ENCODE data around the gene ORMDL1. TPM values are rescaled to one million over a fixed set of nuclear protein-coding genes. Genes with fewer than 3 reads are reported as not detected.
A peak's percentile ranks its signal among the peaks of the same experiment; 100 is the strongest.
"Not testable (repeated sequence)": the region's sequence is repeated elsewhere in the genome, so short reads cannot be mapped to it uniquely, and the experiment has no call there.

Gene ORMDL1
- total RNA-seq, 6 donors from 2014 or later = 37.4 to 167 (median 57.2) TPM

DNA sequence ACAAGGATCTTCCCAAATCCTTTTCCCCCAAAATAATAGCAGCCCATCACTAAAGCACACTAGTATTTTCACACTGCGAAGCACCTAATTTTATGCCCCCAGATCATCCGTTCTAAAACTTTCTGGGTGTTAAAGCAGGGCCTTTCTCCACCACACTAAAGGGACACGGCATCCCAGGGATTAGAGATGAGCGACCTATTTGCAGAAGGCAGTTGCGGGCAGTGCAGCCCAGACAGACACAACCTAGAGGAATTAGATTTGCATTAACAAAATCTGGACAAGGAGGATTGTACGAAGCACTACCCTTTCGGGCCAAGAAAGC is 21.9 kb downstream of the ORMDL1 start:
- peak overlapping the region; percentile 81 to 88 (median 84) for H3K27ac ChIP-seq
- H3K27me3 ChIP-seq = no peaks in the 10 kb centered on the region
- ATAC-seq (ENCODE audit: low FRiP score in 2 of 2) (no peak), DNase-seq (no peak)
- TF ChIP-seq EP300 (IDR thresholded peaks at IDR 0.05) = no peak
- TF ChIP-seq, protein P1, sequence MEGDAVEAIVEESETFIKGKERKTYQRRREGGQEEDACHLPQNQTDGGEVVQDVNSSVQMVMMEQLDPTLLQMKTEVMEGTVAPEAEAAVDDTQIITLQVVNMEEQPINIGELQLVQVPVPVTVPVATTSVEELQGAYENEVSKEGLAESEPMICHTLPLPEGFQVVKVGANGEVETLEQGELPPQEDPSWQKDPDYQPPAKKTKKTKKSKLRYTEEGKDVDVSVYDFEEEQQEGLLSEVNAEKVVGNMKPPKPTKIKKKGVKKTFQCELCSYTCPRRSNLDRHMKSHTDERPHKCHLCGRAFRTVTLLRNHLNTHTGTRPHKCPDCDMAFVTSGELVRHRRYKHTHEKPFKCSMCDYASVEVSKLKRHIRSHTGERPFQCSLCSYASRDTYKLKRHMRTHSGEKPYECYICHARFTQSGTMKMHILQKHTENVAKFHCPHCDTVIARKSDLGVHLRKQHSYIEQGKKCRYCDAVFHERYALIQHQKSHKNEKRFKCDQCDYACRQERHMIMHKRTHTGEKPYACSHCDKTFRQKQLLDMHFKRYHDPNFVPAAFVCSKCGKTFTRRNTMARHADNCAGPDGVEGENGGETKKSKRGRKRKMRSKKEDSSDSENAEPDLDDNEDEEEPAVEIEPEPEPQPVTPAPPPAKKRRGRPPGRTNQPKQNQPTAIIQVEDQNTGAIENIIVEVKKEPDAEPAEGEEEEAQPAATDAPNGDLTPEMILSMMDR (IDR thresholded peaks at IDR 0.05) = no peak
- H3K9me3 ChIP-seq = no peaks in the 10 kb centered on the region
- WGBS, 2 donors = 0 to 2% methylated on average over 7 of the region's 7 CpGs
- H3K4me3 ChIP-seq = peak overlapping the region; percentile 71 to 97 (median 86)
- H3K36me3 ChIP-seq = peaks cover 0 to 7% (median 2%) of the 10 kb centered on the region in 4 donors
- peaks cover 11 to 20% (median 12%) of the 10 kb centered on the region in 4 donors for H3K4me1 ChIP-seq

DNA sequence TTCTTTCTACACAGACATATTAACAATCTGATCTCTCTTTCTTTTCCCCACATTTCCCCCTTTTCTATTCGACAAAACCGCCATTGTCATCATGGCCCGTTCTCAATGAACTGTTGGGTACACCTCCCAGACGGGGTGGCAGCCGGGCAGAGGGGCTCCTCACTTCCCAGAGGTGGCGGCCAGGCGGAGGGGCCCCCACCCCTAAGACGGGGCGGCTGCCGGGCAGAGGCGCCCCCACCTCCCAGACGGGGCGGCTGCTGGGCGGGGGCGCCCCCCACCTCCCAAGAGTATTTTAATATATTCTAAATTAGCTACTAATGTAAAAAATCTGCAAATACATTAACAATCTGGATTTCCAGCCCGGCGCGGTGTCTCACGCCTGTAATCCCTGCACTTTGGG is 24.0 kb downstream of the ORMDL1 start:
- 99% methylated on average over 12 to 19 of the region's 19 CpGs for WGBS, 2 donors
- H3K4me1 ChIP-seq = peaks cover 11 to 20% (median 12%) of the 10 kb centered on the region in 4 donors
- H3K4me3 ChIP-seq; H3K9me3 ChIP-seq; H3K27ac ChIP-seq; ATAC-seq (ENCODE audit: low FRiP score in 2 of 2); H3K36me3 ChIP-seq; H3K27me3 ChIP-seq: not testable (repeated sequence)
- DNase-seq = peak in 1 of 2 donors; percentile 63

DNA sequence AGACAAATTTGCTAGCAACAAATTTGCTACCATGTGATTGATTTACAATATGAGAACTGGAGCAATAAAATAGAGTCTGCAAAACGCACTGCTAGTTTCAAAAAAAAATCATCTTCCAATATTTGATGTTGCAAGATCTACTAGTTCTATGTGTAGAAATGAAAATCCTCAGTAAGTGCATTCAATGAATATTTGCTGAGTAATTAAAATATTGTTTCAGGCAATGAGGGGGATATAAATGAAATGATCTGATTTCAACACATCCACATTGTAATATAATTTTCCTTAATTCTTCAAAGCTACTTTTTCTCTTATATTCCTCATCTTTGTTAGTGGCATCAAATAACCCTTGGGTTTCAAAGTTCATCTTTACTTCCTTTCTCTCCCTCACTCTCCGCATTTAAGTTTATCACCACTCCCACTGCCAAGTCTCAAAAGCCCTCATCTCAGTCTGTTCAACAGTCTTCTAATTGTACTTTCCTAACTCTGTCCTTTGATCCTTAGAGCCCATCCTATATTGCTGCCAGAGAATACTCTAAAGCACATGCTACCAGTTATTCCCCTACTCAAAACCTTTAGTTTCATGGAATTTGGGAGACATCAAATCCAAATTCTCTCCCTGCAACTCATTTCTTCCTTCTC is 27.7 kb downstream of the ORMDL1 start:
- WGBS, 2 donors = 88 to 93% methylated on average over 2 of the region's 2 CpGs
- DNase-seq (no peak), ATAC-seq (ENCODE audit: low FRiP score in 2 of 2) (no peak)
- Histone ChIP-seq H3K4me1 (peaks cover 0 to under 1% (median 0%) of the 10 kb centered on the region in 4 donors), H3K4me3 (no peak overlapping the region), H3K9me3 (no peaks in the 10 kb centered on the region), H3K27ac (no peak overlapping the region), H3K36me3 (peaks cover 0 to 40% (median 3%) of the 10 kb centered on the region in 4 donors), H3K27me3 (no peaks in the 10 kb centered on the region)
- no peak for TF ChIP-seq POLR2AphosphoS5 (IDR thresholded peaks at IDR 0.05)
- TF ChIP-seq EP300 (IDR thresholded peaks at IDR 0.05) = no peak
- TF ChIP-seq POLR2A (IDR thresholded peaks at IDR 0.05) = no peak
- TF ChIP-seq, protein P1 (IDR thresholded peaks at IDR 0.05) = no peak

DNA sequence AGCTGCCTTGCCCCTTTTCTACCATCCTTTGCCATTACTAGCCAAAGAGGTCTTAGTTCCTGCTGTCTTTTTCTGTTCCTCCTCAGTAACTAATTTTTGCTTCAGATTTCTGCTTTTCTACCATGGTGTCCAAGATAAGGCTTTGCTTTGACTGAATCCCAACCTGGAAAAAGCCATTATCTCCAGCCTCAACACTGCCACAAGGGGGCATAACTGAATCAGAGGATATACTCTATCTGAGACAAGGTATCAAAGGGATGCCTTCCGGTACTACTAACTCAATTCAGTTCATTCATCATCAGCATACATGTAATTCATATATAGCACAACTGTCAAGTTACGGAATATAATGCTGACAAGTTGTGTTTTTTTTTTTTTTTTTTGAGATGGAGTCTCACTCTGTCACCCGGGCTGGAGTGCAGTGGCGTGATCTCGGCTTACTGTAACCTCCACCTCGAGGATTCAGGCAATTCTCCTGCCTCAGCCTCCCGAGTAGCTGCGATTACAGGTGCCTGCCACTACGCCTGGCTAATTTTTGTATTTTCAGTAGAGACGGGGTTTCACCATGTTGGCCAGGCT is 33.0 kb downstream of the ORMDL1 start:
- Histone ChIP-seq H3K4me3 (no peak overlapping the region), H3K36me3 (peaks cover 8 to 60% (median 16%) of the 10 kb centered on the region in 4 donors), H3K4me1 (no peaks in the 10 kb centered on the region), H3K27ac (no peak overlapping the region), H3K9me3 (no peaks in the 10 kb centered on the region), H3K27me3 (no peaks in the 10 kb centered on the region)
- DNase-seq = no peak
- ATAC-seq (ENCODE audit: low FRiP score in 2 of 2) = peak in 1 of 2 donors; percentile 61
- TF ChIP-seq EP300 (IDR thresholded peaks at IDR 0.05) = no peak
- TF ChIP-seq, protein P1 (IDR thresholded peaks at IDR 0.05) = peak; percentile 42 to 57 (median 54)
- WGBS, 2 donors = 86 to 87% methylated on average over 10 of the region's 10 CpGs

DNA sequence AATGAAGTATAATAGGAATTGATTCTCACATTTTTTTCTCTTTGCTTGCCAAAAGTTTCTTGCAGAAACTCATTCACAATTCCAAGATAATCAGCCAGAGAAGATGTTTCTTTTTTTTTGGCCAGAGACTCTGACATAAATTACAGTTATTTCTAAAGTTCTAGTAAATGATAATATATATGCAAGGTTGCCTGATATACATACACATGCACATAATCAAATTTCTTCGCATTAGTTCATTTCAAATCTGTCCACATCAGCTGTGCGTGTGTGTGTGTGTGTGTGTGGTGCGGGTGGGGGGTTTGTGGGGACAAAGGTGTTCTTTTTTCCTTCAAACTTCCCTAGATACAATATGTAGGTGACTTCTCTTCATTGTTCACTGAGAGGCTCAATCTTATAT is 54.7 kb downstream of the ORMDL1 start:
- Histone ChIP-seq H3K27ac (no peak overlapping the region), H3K36me3 (no peaks in the 10 kb centered on the region), H3K4me3 (no peak overlapping the region), H3K9me3 (no peaks in the 10 kb centered on the region), H3K4me1 (no peaks in the 10 kb centered on the region), H3K27me3 (no peaks in the 10 kb centered on the region)
- no peak for DNase-seq
- TF ChIP-seq POLR2AphosphoS5 (IDR thresholded peaks at IDR 0.05) = no peak
- TF ChIP-seq, protein P1 (IDR thresholded peaks at IDR 0.05) = no peak
- no peak for TF ChIP-seq POLR2A (IDR thresholded peaks at IDR 0.05)
- TF ChIP-seq EP300 (IDR thresholded peaks at IDR 0.05) = no peak
- WGBS, 2 donors = 65 to 72% methylated on average over 3 of the region's 3 CpGs
- no peak for ATAC-seq (ENCODE audit: low FRiP score in 2 of 2)
